ENCODE results near the gene FOXK1.
A peak's percentile ranks its signal among the peaks of the same experiment; 100 is the strongest.

DNA sequence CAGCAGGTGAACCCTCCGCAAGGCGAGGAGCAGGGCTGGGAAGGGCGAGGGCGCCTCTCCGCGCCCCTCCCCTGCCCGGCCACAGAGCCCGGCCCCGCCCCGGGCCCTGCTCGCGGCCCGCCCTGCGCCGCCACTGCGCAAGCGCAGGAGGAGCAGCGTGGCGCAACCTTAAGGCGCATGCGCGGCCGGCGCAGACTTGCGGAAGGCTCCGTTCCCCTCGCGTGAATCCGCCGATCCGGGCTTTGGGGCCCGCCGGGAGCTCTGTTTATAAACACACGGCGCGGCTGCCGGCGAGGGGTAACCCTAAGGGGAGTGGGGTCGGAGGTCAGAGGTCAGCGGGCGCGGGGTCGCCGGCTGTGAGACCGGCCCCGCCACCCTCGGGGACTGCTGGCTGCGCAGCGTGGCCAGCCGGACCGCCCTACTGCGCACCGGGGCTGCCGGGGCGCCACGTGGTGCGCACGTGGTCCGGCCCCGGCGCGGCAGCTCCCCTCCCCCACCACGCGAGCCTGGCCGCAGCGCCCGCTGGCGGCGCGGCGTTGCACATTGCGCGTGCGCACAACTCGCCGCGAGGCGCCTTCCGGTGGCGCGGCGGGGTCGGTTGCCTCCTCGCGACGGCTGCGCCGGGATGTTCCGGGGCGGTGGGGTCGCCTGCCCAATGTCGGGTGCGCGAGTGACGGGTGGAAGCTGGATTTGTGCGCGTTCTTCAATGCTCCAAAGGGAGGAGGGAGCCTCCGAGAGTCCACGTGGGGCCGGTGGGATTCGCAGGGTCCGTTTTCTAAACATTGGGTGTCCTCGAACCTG is 40.2 kb upstream of the FOXK1 start:
- TF ChIP-seq POLR2A (IDR thresholded peaks at IDR 0.05): peak; percentile 81
- TF ChIP-seq, protein P1, sequence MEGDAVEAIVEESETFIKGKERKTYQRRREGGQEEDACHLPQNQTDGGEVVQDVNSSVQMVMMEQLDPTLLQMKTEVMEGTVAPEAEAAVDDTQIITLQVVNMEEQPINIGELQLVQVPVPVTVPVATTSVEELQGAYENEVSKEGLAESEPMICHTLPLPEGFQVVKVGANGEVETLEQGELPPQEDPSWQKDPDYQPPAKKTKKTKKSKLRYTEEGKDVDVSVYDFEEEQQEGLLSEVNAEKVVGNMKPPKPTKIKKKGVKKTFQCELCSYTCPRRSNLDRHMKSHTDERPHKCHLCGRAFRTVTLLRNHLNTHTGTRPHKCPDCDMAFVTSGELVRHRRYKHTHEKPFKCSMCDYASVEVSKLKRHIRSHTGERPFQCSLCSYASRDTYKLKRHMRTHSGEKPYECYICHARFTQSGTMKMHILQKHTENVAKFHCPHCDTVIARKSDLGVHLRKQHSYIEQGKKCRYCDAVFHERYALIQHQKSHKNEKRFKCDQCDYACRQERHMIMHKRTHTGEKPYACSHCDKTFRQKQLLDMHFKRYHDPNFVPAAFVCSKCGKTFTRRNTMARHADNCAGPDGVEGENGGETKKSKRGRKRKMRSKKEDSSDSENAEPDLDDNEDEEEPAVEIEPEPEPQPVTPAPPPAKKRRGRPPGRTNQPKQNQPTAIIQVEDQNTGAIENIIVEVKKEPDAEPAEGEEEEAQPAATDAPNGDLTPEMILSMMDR (IDR thresholded peaks at IDR 0.05): peak in 2 of 5 experiments; percentile 22 to 49
- TF ChIP-seq EP300 (IDR thresholded peaks at IDR 0.05; ENCODE audit: low read depth): no peak

All from transverse colon (tissue), 3 donors.